K562 (cell line): ENCODE results near the gene PLXNB2. TPM values are rescaled to one million over a fixed set of nuclear protein-coding genes. Genes with fewer than 3 reads are reported as not detected.

Experiments used
- ATAC-seq: fragments of 200-7000 bp; cut with Tn5 transposase; 3 replicates; pipeline ENCODE4 v1.9.1; 2020; ENCODE audit warnings: moderate library complexity
- BruUV-seq: library from RNA; stranded (reverse); fragments of 400-500 nt; replicated peaks from 2 replicates; lab custom pipeline; 2021; lab: Mats Ljungman, UMichigan
- CTCF ChIA-PET: fragments of 300-600 bp; formaldehyde crosslinking; extraction: SDS; loops from one replicate; lab custom pipeline; 2021; ENCODE audit warnings: low intra/inter-chr PET ratio; lab: Yijun Ruan, JAX
- POLR2A ChIA-PET: fragments of 300-600, 350-650 bp; sonication (Branson Sonifier 250); formaldehyde crosslinking; extraction: SDS; loops from one replicate; lab custom pipeline; 2021; ENCODE audit warnings: antibody characterized with exemption, inconsistent platforms; lab: Yijun Ruan, JAX
- DNase-seq, 4 experiments: peaks; one replicate each; pipeline versions ENCODE4 v3.0.0 to v3.0.0-alpha.2; 2011 to 2018; ENCODE audit warnings: low spot score in 3 of 4, mixed read lengths in 3 of 4; ENCODE audit errors: extremely low read depth in 1 of 4
- FAIRE-seq: peaks from 2 replicates; lab custom pipeline; 2011; peaks lifted over from hg19 to GRCh38; lab: Jason Lieb, UNC
- H2AFZ ChIP-seq: 2 replicates; pipeline ENCODE4 v1.6.0; 2011; ENCODE audit warnings: low read depth, low read length, control low read depth, inconsistent platforms
- H3K27ac ChIP-seq: fragments of 200-600 bp; 3 replicates; pipeline ENCODE4 v1.8.0; 2011; ENCODE audit warnings: low read depth, mild to moderate bottlenecking, control low read depth, inconsistent platforms, low read length, moderate library complexity, mixed read lengths; ENCODE audit errors: extremely low read depth
- H3K27me3 ChIP-seq, 2 experiments: fragments of 300-600 bp in 1 of 2; 2 replicates in 1 of 2; 3 replicates in 1 of 2; pipeline versions ENCODE4 v1.6.0 to v1.8.0; 2011; ENCODE audit warnings: inconsistent platforms in 2 of 2, low read length in 2 of 2, mild to moderate bottlenecking in 1 of 2, mixed read lengths in 1 of 2, moderate library complexity in 1 of 2; ENCODE audit not compliant: control insufficient read depth in 2 of 2, insufficient read depth in 2 of 2
- H3K36me3 ChIP-seq: fragments of 300-600 bp; 3 replicates; pipeline ENCODE4 v1.8.0; 2011; ENCODE audit warnings: mild to moderate bottlenecking, low read length, inconsistent platforms; ENCODE audit not compliant: control insufficient read depth, insufficient read depth
- H3K4me1 ChIP-seq, 2 experiments: fragments of 200-600 bp in 1 of 2; replicated peaks in 1 of 2; 2 replicates in 1 of 2; 3 replicates in 1 of 2; pipeline versions ENCODE4 v1.5.1 to v1.8.0; 2011; ENCODE audit warnings: inconsistent platforms in 2 of 2, low read length in 2 of 2, mild to moderate bottlenecking in 1 of 2, mixed read lengths in 1 of 2, moderate library complexity in 1 of 2; ENCODE audit not compliant: control insufficient read depth in 2 of 2, insufficient read depth in 2 of 2
- H3K4me2 ChIP-seq: 2 replicates; pipeline ENCODE4 v1.6.1; 2011; ENCODE audit warnings: low read length, control low read depth, inconsistent platforms, mixed read lengths; ENCODE audit not compliant: insufficient read depth
- H3K4me3 ChIP-seq: fragments of 200-600 bp; sonication (generic), shearing (Covaris generic); 2 replicates; pipeline ENCODE4 v1.5.1; 2016; ENCODE audit warnings: control low read depth, inconsistent platforms
- H3K79me2 ChIP-seq: fragments of 200-600 bp; 3 replicates; pipeline ENCODE4 v1.8.0; 2011; ENCODE audit warnings: low read length, inconsistent platforms; ENCODE audit not compliant: control insufficient read depth, insufficient read depth
- H3K9ac ChIP-seq, 2 experiments: 2 replicates each; pipeline versions ENCODE4 v1.6.0 to v1.6.1; 2011; ENCODE audit warnings: low read depth in 2 of 2, low read length in 2 of 2, control low read depth in 1 of 2, inconsistent platforms in 1 of 2, mild to moderate bottlenecking in 1 of 2, mixed read lengths in 1 of 2; ENCODE audit not compliant: insufficient read depth in 1 of 2
- H3K9me1 ChIP-seq: one replicate; pipeline ENCODE4 v1.6.0; 2011; ENCODE audit warnings: inconsistent platforms, mild to moderate bottlenecking, low read length, moderate library complexity; ENCODE audit not compliant: control insufficient read depth, insufficient read depth
- H3K9me3 ChIP-seq: replicated peaks from 2 replicates; pipeline ENCODE4 v1.5.1; 2011; ENCODE audit warnings: low read depth, low read length, inconsistent platforms; ENCODE audit not compliant: control insufficient read depth, insufficient read depth
- H4K20me1 ChIP-seq: replicated peaks from 2 replicates; pipeline ENCODE4 v1.6.1; 2011; ENCODE audit warnings: low read length, inconsistent platforms, mixed read lengths; ENCODE audit not compliant: control insufficient read depth, insufficient read depth
- CHD2 ChIP-seq: IDR thresholded peaks from 2 replicates; pipeline ENCODE4 v1.6.1; 2011; ENCODE audit warnings: low read depth, low read length
- NCOA1 ChIP-seq: fragments of 450-650 bp; IDR thresholded peaks from 2 replicates; pipeline ENCODE4 v1.6.1; 2016; ENCODE audit warnings: low read depth
- RNF2 ChIP-seq: sonication (generic); IDR thresholded peaks from 2 replicates; pipeline ENCODE4 v1.6.1; 2016
- SP1 ChIP-seq: sonication (generic); formaldehyde crosslinking; IDR thresholded peaks from 2 replicates; pipeline ENCODE4 v1.8.1; 2022; ENCODE audit warnings: mild to moderate bottlenecking, missing genetic modification reagents
- ZNF253 ChIP-seq: fragments of 250-450 bp; sonication (Bioruptor Pico); conservative IDR thresholded peaks from 2 replicates; pipeline ENCODE4 v1.6.1; 2021; ENCODE audit warnings: mild to moderate bottlenecking
- ZNF408 ChIP-seq: fragments of 250-450 bp; sonication (Bioruptor Pico); IDR thresholded peaks from 2 replicates; pipeline ENCODE4 v1.4.0; 2020; ENCODE audit warnings: low read depth, mild to moderate bottlenecking, moderate library complexity
- ZNF436 ChIP-seq: fragments of 250-450, 450-650 bp; sonication (Bioruptor Pico); formaldehyde crosslinking; IDR thresholded peaks from 2 replicates; pipeline ENCODE4 v1.7.0; 2020; ENCODE audit warnings: mild to moderate bottlenecking
- ZZZ3 ChIP-seq: fragments of 450-650 bp; IDR thresholded peaks from 2 replicates; pipeline ENCODE4 v1.6.1; 2016; ENCODE audit warnings: antibody characterized with exemption, mild to moderate bottlenecking, moderate library complexity
- WGBS: fragments of 100-300 bp; shearing (Covaris generic); methylation state at CpG from one replicate; pipeline ENCODE4 v1.1.6; 2016; ENCODE audit warnings: low coverage, mixed read lengths; ENCODE audit not compliant: insufficient coverage; ENCODE audit errors: missing lambda C conversion rate; 5-methylcytosine and 5-hydroxymethylcytosine counted together
- in situ Hi-C: fragments of 300-500 bp; cut with MboI; formaldehyde crosslinking; loops from 4 replicates; pipeline ENCODE4 v1.15.0; 2018; ENCODE audit warnings: inconsistent platforms, mixed read lengths
- intact Hi-C: fragments of 100-400 bp; cut with micrococcal nuclease; formaldehyde crosslinking; loops from 2 replicates; pipeline ENCODE4 v1.14.2; 2022
- polyA plus RNA-seq, 8 experiments: library from polyadenylated mRNA; depleted of rRNA in 4 of 8; stranded (reverse) in 5 of 8; unstranded in 3 of 8; fragments of >200 nt; fragmentation: Nextera tagmentation in 2 of 8; fragmentation: Illumina TruSeq in 1 of 8; extraction: Ambion mirVana in 2 of 8; extraction: Trizol in 1 of 8; gene quantifications; 2 replicates each; pipeline versions ENCODE4 v1.2.1 to v1.2.3, GENCODE V29; 2011 to 2014; ENCODE audit warnings: inconsistent platforms in 1 of 8, missing spikeins in 1 of 8
- total RNA-seq, 7 experiments: library from RNA; depleted of rRNA in 6 of 7; stranded (reverse); fragments of >200 nt in 6 of 7; fragmentation: Illumina TruSeq in 2 of 7; extraction: Trizol in 2 of 7; gene quantifications; 2 replicates each; pipeline versions ENCODE4 v1.2.1 to v1.2.3, GENCODE V29; 2011 to 2021; ENCODE audit warnings: low replicate concordance in 1 of 7
- TF ChIP-seq, protein P1 (sequence below): fragments of 250-450 bp; sonication (Bioruptor Pico); IDR thresholded peaks from 2 replicates; pipeline ENCODE4 v1.8.0; 2021; ENCODE audit warnings: borderline replicate concordance, mild to moderate bottlenecking, moderate library complexity; ENCODE audit not compliant: poor library complexity, severe bottlenecking
- TF ChIP-seq, protein P2 (sequence below): sonication (generic); formaldehyde crosslinking; IDR thresholded peaks from 2 replicates; pipeline ENCODE4 v1.8.0; 2022; ENCODE audit warnings: missing genetic modification reagents, mild to moderate bottlenecking, borderline replicate concordance

Gene PLXNB2
- total and polyA plus RNA-seq, 9 of the 15 experiments (the other 6 are each of a cell fraction or from before 2014, with no cell fraction given): 0.15 to 45.1 (median 13.6) TPM

DNA sequence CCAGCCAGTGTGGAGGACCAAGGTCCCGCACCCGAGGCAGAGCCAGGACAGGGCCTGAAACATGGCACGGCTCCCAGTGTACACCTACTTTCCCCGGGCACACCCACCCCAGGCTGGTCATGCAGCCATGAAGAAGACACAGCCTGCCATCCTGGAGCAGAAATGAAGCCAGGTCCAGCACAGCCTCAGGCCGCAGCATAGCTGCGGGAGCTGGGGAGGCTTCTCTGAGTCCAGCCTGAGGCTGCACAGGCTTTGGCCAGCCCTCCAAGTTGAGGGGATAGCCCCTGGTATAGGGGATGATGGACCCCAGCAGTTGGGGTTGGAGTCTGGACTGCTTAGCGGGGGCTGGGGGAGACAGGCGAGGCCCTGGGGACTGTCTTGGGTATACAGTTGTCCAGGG is 53.5 kb downstream of the PLXNB2 start:
- Histone ChIP-seq H3K27me3 (no peaks in the 10 kb centered on the region), H3K9ac (peak overlapping the region in 1 of 2 experiments; percentile 58; a peak in 1 of 4 replicates), H2AFZ (no peak overlapping the region), H3K4me3 (no peak overlapping the region), H3K27ac (no peak overlapping the region), H3K9me1 (no peaks in the 10 kb centered on the region), H3K9me3 (no peaks in the 10 kb centered on the region), H3K36me3 (peaks cover 64% of the 10 kb centered on the region; the same call in 1 of the 3 replicates), H3K4me1 (peaks cover 2 to 92% of the 10 kb centered on the region in 2 experiments; a peak in 4 of 5 replicates), H4K20me1 (no peaks in the 10 kb centered on the region), H3K4me2 (no peak overlapping the region), H3K79me2 (peaks cover 22% of the 10 kb centered on the region)
- CTCF ChIA-PET: no interaction called here
- in situ Hi-C loops: no loop called here
- intact Hi-C loops: no loop called here
- TF ChIP-seq SP1 (CRISPR knock-in tag): no peak
- FAIRE-seq: no peak
- ATAC-seq: no peak
- no TSS peak for BruUV-seq
- POLR2A ChIA-PET: interaction anchor here (0.6 kb wide), 1 partner anchor 141 kb away, joined by 4 read pairs; no protein-coding TSS in a partner anchor
- no peak for DNase-seq
- WGBS: 75% methylated on average over 6 of the region's 8 CpGs

DNA sequence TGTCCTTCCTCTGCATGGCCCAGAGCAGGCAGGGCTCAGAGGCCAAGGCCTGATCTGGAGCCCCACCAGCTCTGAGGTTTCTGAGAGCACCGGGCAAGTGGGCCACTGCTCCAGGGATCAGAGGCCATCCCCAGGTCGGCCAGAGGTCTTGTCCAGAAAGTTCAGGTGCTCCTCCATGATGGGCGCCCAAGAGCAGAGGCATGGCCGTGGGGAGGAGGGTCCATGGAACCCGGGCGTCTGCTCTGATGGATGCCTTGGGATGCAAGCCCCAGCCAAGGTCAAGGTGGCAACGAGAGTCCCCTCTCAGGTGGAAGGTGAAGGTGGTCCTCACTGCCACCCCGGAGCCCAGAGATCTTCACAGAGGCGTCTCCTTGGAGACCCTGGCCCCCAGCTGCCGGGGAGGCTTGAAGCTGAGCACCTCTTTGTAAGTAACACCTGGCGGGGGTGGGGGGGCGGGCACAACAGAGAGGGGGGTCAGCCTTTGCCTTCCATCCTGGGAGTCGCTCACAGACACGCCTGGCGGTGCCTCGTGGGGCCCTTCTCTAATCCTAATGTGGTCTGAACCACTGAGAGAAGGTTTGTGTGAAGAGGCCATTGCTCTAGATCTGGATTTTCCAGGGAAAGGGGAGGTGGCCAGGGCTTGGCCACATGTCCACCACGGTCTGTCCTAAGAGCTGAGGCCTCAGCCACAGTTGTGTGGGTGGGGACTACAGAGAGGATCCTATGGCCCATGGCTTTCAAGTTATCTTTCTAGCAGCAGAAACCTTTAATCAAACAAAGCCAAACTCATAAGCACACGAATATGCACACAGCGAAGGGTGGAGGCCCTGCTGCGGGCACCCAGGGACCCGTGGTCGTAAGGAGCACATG is 54.2 kb downstream of the PLXNB2 start:
- no peaks in the 10 kb centered on the region for H4K20me1 ChIP-seq
- H3K9me3 ChIP-seq: no peaks in the 10 kb centered on the region
- H3K27ac ChIP-seq: no peak overlapping the region
- ATAC-seq (no peak), DNase-seq (no peak), FAIRE-seq (no peak)
- in situ Hi-C loops (no loop called here), intact Hi-C loops (no loop called here)
- peaks cover 4 to 92% of the 10 kb centered on the region in 2 experiments for H3K4me1 ChIP-seq
- H3K4me2 ChIP-seq: no peak overlapping the region
- no peak overlapping the region for H3K4me3 ChIP-seq
- H3K9ac ChIP-seq: peak overlapping the region in 1 of 2 experiments; percentile 58; a peak in 2 of 4 replicates
- no peaks in the 10 kb centered on the region for H3K9me1 ChIP-seq
- no peak overlapping the region for H2AFZ ChIP-seq
- H3K27me3 ChIP-seq: no peaks in the 10 kb centered on the region
- BruUV-seq: no TSS peak
- CTCF ChIA-PET: no interaction called here
- POLR2A ChIA-PET: interaction anchor here (0.6 to 1.6 kb wide), 4 partner anchors 10 to 317 kb away, joined by 3 to 11 read pairs (median 4); no protein-coding TSS in a partner anchor
- peaks cover 61% of the 10 kb centered on the region; the same call in 1 of the 3 replicates for H3K36me3 ChIP-seq
- H3K79me2 ChIP-seq: peaks cover 16% of the 10 kb centered on the region
- WGBS: 57% methylated on average over 6 of the region's 22 CpGs
- TF ChIP-seq ZZZ3 (no peak), ZNF436 (CRISPR knock-in tag) (no peak), ZNF408 (no peak), NCOA1 (no peak), RNF2 (no peak), ZNF253 (CRISPR knock-in tag) (no peak), CHD2 (no peak)
- TF ChIP-seq, protein P1, sequence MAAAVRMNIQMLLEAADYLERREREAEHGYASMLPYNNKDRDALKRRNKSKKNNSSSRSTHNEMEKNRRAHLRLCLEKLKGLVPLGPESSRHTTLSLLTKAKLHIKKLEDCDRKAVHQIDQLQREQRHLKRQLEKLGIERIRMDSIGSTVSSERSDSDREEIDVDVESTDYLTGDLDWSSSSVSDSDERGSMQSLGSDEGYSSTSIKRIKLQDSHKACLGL (CRISPR knock-in tag): no peak
- TF ChIP-seq, protein P2, sequence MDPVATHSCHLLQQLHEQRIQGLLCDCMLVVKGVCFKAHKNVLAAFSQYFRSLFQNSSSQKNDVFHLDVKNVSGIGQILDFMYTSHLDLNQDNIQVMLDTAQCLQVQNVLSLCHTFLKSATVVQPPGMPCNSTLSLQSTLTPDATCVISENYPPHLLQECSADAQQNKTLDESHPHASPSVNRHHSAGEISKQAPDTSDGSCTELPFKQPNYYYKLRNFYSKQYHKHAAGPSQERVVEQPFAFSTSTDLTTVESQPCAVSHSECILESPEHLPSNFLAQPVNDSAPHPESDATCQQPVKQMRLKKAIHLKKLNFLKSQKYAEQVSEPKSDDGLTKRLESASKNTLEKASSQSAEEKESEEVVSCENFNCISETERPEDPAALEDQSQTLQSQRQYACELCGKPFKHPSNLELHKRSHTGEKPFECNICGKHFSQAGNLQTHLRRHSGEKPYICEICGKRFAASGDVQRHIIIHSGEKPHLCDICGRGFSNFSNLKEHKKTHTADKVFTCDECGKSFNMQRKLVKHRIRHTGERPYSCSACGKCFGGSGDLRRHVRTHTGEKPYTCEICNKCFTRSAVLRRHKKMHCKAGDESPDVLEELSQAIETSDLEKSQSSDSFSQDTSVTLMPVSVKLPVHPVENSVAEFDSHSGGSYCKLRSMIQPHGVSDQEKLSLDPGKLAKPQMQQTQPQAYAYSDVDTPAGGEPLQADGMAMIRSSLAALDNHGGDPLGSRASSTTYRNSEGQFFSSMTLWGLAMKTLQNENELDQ (CRISPR knock-in tag): no peak
